WTC11 (cell line): ENCODE results near the gene SMIM44. TPM values are rescaled to one million over a fixed set of nuclear protein-coding genes. Genes with fewer than 3 reads are reported as not detected.
A peak's percentile ranks its signal among the peaks of the same experiment; 100 is the strongest.

Experiments used
- ATAC-seq: fragments of 200-7000 bp; cut with Tn5 transposase; 2 replicates; pipeline ENCODE4 v1.10.0; 2021; ENCODE audit warnings: mild to moderate bottlenecking, moderate library complexity
- CTCF ChIA-PET: fragments of 300-600 bp; sonication (Branson Sonifier 250); formaldehyde crosslinking; loops from one replicate; lab custom pipeline; 2021; ENCODE audit warnings: antibody characterized with exemption; lab: Charles Lee
- POLR2A ChIA-PET: fragments of 350-600 bp; sonication (Branson Sonifier 250); formaldehyde crosslinking; loops from one replicate; lab custom pipeline; 2021; ENCODE audit warnings: antibody characterized with exemption; lab: Charles Lee
- DNase-seq: peaks from one replicate; pipeline ENCODE4 v3.0.0; 2021; ENCODE audit warnings: low spot score
- H3K27ac Mint-ChIP-seq: 2 replicates; pipeline ENCODE4 v1.8.0; 2021; ENCODE audit warnings: mixed read lengths
- H3K27me3 Mint-ChIP-seq: 2 replicates; pipeline ENCODE4 v1.8.0; 2021; ENCODE audit warnings: low read depth, mild to moderate bottlenecking, moderate library complexity, mixed read lengths
- H3K36me3 Mint-ChIP-seq: 2 replicates; pipeline ENCODE4 v1.8.0; 2021; ENCODE audit warnings: mixed read lengths
- H3K4me1 Mint-ChIP-seq: 2 replicates; pipeline ENCODE4 v1.8.0; 2022; ENCODE audit warnings: mixed read lengths
- H3K4me3 Mint-ChIP-seq: 2 replicates; pipeline ENCODE4 v1.8.0; 2021; ENCODE audit warnings: mild to moderate bottlenecking, moderate library complexity, mixed read lengths
- H3K9me3 Mint-ChIP-seq: 2 replicates; pipeline ENCODE4 v1.8.0; 2021; ENCODE audit warnings: mixed read lengths
- CDX4 ChIP-seq: fragments of 250-450 bp; sonication (Bioruptor Pico); IDR thresholded peaks from 2 replicates; pipeline ENCODE4 v1.9.0; 2021; ENCODE audit warnings: moderate library complexity, mild to moderate bottlenecking, inconsistent platforms, borderline replicate concordance
- CREB1 ChIP-seq: sonication (generic); formaldehyde crosslinking; IDR thresholded peaks from 2 replicates; pipeline ENCODE4 v1.8.0; 2023; ENCODE audit warnings: mild to moderate bottlenecking, missing genetic modification reagents
- ESRRA ChIP-seq: sonication (generic); formaldehyde crosslinking; IDR thresholded peaks from 2 replicates; pipeline ENCODE4 v1.8.1; 2022; ENCODE audit warnings: mild to moderate bottlenecking, missing genetic modification reagents, borderline replicate concordance
- ETV6 ChIP-seq: sonication (generic); formaldehyde crosslinking; IDR thresholded peaks from 2 replicates; pipeline ENCODE4 v1.8.1; 2022; ENCODE audit warnings: mild to moderate bottlenecking, missing genetic modification reagents
- FOXJ3 ChIP-seq: sonication (generic); formaldehyde crosslinking; IDR thresholded peaks from 2 replicates; pipeline ENCODE4 v1.9.0; 2021; ENCODE audit warnings: missing genetic modification reagents, mild to moderate bottlenecking, borderline replicate concordance
- MAX ChIP-seq: sonication (generic); formaldehyde crosslinking; IDR thresholded peaks from 2 replicates; pipeline ENCODE4 v1.8.0; 2022; ENCODE audit warnings: mild to moderate bottlenecking, missing genetic modification reagents
- MYBL2 ChIP-seq: sonication (generic); formaldehyde crosslinking; IDR thresholded peaks from 2 replicates; pipeline ENCODE4 v1.8.1; 2023; ENCODE audit warnings: mild to moderate bottlenecking, moderate library complexity, missing genetic modification reagents
- NFYB ChIP-seq: sonication (generic); formaldehyde crosslinking; conservative IDR thresholded peaks from 2 replicates; pipeline ENCODE4 v1.8.0; 2022; ENCODE audit warnings: low read depth, missing genetic modification reagents
- OVOL2 ChIP-seq: fragments of 250-450 bp; sonication (Bioruptor Pico); IDR thresholded peaks from 2 replicates; pipeline ENCODE4 v1.9.0; 2021; ENCODE audit warnings: mild to moderate bottlenecking, borderline replicate concordance
- PRRX2 ChIP-seq: fragments of 250-450 bp; sonication (Bioruptor Pico); IDR thresholded peaks from 2 replicates; pipeline ENCODE4 v1.8.0; 2021; ENCODE audit warnings: mild to moderate bottlenecking
- TCF7 ChIP-seq: sonication (generic); formaldehyde crosslinking; IDR thresholded peaks from 2 replicates; pipeline ENCODE4 v1.8.0; 2022; ENCODE audit warnings: mild to moderate bottlenecking, low read depth, missing genetic modification reagents, moderate library complexity
- TEAD4 ChIP-seq: sonication (generic); formaldehyde crosslinking; IDR thresholded peaks from 2 replicates; pipeline ENCODE4 v1.8.0; 2022; ENCODE audit warnings: mild to moderate bottlenecking, missing genetic modification reagents
- USF2 ChIP-seq: sonication (generic); formaldehyde crosslinking; IDR thresholded peaks from 2 replicates; pipeline ENCODE4 v1.8.1; 2023; ENCODE audit warnings: mild to moderate bottlenecking, missing genetic modification reagents, moderate library complexity
- ZNF416 ChIP-seq: fragments of 250-450 bp; sonication (Bioruptor Pico); IDR thresholded peaks from 2 replicates; pipeline ENCODE4 v1.9.0; 2021; ENCODE audit warnings: mild to moderate bottlenecking, inconsistent platforms
- ZNF671 ChIP-seq: fragments of 250-450 bp; sonication (Bioruptor Pico); IDR thresholded peaks from 2 replicates; pipeline ENCODE4 v1.8.0; 2021; ENCODE audit warnings: mild to moderate bottlenecking
- total RNA-seq: library from RNA; stranded (reverse); gene quantifications from 3 replicates; pipeline ENCODE4 v1.2.3, GENCODE V29; 2021
- TF ChIP-seq, protein P1 (sequence below): sonication (generic); formaldehyde crosslinking; IDR thresholded peaks from 2 replicates; pipeline ENCODE4 v1.8.0; 2022; ENCODE audit warnings: mild to moderate bottlenecking, missing genetic modification reagents

SMIM44 gene
- total RNA-seq, 1 experiment from 2014 or later = not detected

- Mint-ChIP-seq H3K36me3 (peaks cover 12% of the 10 kb centered on the region; the same call in 1 of the 2 replicates), H3K4me1 (peaks cover 18% of the 10 kb centered on the region), H3K27me3 (no peaks in the 10 kb centered on the region; the same call in 1 of the 2 replicates), H3K9me3 (no peaks in the 10 kb centered on the region), H3K4me3 (peak overlapping the region; percentile 85), H3K27ac (peak overlapping the region; percentile 78; the same call in 1 of the 2 replicates)
- no peak for TF ChIP-seq TEAD4 (CRISPR knock-in tag)
- no peak for TF ChIP-seq ETV6 (CRISPR knock-in tag)
- TF ChIP-seq PRRX2 (CRISPR knock-in tag) = no peak
- TF ChIP-seq ESRRA (CRISPR knock-in tag) = no peak
- TF ChIP-seq CREB1 (CRISPR knock-in tag) = no peak
- TF ChIP-seq ZNF416 = no peak
- TF ChIP-seq MYBL2 (CRISPR knock-in tag) = no peak
- no peak for TF ChIP-seq OVOL2 (CRISPR knock-in tag)
- POLR2A ChIA-PET = interaction anchor here (0.7 kb wide), 1 partner anchor 23 kb away, joined by 4 read pairs; no protein-coding TSS in a partner anchor
- DNase-seq (peak; percentile 42), ATAC-seq (peak; percentile 14)
- CTCF ChIA-PET = interaction anchor here (0.6 to 1.4 kb wide), 5 partner anchors 19 to 69 kb away, joined by 3 to 6 read pairs (median 5); no protein-coding TSS in a partner anchor
Observed at GRCh38 chr19:3507371-3508120, 24.3 kb upstream of the SMIM44 start.

- TF ChIP-seq, protein P1, sequence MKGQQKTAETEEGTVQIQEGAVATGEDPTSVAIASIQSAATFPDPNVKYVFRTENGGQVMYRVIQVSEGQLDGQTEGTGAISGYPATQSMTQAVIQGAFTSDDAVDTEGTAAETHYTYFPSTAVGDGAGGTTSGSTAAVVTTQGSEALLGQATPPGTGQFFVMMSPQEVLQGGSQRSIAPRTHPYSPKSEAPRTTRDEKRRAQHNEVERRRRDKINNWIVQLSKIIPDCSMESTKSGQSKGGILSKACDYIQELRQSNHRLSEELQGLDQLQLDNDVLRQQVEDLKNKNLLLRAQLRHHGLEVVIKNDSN = no peak
- TF ChIP-seq CDX4 (CRISPR knock-in tag) (no peak), MAX (CRISPR knock-in tag) (no peak), FOXJ3 (CRISPR knock-in tag) (no peak), ZNF671 (CRISPR knock-in tag) (no peak), TCF7 (no peak), USF2 (CRISPR knock-in tag) (0 out of 2 replicates have a peak, but pooled peaks have one; percentile 5), NFYB (CRISPR knock-in tag) (no peak)
- Mint-ChIP-seq H3K36me3 (peaks cover 12% of the 10 kb centered on the region; the same call in 1 of the 2 replicates), H3K27me3 (no peaks in the 10 kb centered on the region; the same call in 1 of the 2 replicates), H3K27ac (peak overlapping the region; percentile 78), H3K4me1 (peaks cover 18% of the 10 kb centered on the region), H3K9me3 (no peaks in the 10 kb centered on the region), H3K4me3 (peak overlapping the region; percentile 85)
- ATAC-seq = no peak
- no peak for DNase-seq
- POLR2A ChIA-PET = no interaction called here
- CTCF ChIA-PET = interaction anchor here (0.6 to 1.4 kb wide), 5 partner anchors 20 to 70 kb away, joined by 3 to 6 read pairs (median 5); no protein-coding TSS in a partner anchor
Observed at GRCh38 chr19:3506384-3507340, 23.4 kb upstream of the SMIM44 start.
